ENCODE results near the gene NPHP3.

Gene NPHP3

GRCh38 chr3:132682201-132682600 lies 40.0 kb downstream of the NPHP3 start:
- no peak for DNase-seq

- DNase-seq = no peak
These were observed 40.8 kb downstream of the NPHP3 start for GRCh38 chr3:132681421-132681820.

GRCh38 chr3:132679911-132680310 lies 42.3 kb downstream of the NPHP3 start:
- DNase-seq = no peak

DNA sequence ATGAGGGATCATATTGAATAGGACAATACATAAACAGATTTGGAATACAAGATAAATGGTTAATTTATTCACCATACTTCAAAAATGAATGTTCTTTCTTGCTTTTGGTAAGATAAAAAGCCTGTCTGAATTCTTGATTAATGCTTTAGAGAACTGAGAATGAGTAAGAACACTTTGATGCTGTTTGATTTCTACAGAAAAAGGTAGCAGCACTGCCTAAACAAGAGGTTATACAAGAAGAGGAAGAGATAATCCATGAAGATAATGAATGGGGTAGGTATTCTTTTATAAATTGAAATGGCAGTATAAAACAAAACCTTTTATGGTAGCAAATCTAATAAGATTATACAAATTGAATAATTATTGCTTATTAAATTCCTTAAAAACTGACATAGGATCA lies 46.8 kb downstream of the NPHP3 start:
- no peak for DNase-seq

GRCh38 chr3:132669256-132669777 lies 52.9 kb downstream of the NPHP3 start:
- DNase-seq = no peak

GRCh38 chr3:132665230-132665745 lies 56.9 kb downstream of the NPHP3 start:
- no peak for DNase-seq

DNA sequence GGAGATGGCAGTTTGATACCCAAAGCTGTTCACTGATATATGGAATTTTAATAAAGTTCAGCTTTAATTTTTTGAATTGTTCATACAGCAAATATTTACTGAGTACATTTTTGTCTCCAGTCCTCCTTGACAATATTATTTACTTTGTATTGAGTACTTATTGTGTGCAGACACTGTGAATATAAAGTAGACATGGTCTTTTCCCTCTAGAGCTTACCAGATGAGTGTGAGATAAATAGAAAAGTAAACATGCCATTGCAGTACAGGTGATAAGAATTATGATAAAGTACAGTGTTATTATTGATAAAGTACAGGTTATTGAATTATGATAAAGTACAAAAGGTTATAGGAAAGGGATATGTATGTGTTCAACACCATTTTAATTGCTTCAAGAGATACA lies 60.0 kb downstream of the NPHP3 start:
- no peak for DNase-seq

- DNase-seq = no peak
These were observed 61.1 kb downstream of the NPHP3 start for GRCh38 chr3:132661101-132661500.

- no peak for DNase-seq
These were observed 61.5 kb downstream of the NPHP3 start for GRCh38 chr3:132660811-132661070.

DNA sequence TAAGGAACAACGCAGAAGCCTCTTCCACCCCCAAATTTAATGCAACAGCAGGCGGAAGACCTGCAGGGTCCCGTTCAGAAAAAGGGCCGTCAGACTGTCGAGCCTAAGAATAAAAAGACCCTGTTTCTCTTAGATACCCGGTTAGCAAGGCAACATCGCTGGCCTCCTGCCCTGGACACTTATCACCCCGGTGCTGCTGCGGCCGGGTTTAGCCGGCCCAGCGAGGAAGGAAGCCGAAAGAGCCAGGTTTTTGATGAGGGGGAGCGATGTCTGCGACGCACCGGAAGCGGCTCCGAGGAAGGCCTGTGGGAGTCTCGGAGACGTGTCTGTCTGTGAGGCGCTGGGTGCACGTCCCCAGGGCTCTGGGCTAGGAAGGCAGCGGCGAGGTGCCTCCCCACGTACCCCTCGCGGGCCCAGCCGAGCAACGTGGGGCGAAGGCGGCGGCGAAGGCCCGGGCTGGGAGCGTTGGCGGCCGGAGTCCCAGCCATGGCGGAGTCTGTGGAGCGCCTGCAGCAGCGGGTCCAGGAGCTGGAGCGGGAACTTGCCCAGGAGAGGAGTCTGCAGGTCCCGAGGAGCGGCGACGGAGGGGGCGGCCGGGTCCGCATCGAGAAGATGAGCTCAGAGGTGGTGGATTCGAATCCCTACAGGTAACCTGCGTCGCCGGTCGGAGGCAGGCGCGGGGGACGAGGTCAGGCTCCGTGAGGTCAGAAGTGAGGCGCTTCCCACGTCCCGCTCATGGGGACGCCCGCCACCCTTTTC lies 62.0 kb downstream of the NPHP3 start, which contains the start of gene UBA5:
Gene UBA5, plus strand, starts transcription at position 278 of the 759 bp plus-strand sequence. Its CDS starts 209 bp downstream, at position 487.
- DNase-seq = peak; percentile 77

DNA sequence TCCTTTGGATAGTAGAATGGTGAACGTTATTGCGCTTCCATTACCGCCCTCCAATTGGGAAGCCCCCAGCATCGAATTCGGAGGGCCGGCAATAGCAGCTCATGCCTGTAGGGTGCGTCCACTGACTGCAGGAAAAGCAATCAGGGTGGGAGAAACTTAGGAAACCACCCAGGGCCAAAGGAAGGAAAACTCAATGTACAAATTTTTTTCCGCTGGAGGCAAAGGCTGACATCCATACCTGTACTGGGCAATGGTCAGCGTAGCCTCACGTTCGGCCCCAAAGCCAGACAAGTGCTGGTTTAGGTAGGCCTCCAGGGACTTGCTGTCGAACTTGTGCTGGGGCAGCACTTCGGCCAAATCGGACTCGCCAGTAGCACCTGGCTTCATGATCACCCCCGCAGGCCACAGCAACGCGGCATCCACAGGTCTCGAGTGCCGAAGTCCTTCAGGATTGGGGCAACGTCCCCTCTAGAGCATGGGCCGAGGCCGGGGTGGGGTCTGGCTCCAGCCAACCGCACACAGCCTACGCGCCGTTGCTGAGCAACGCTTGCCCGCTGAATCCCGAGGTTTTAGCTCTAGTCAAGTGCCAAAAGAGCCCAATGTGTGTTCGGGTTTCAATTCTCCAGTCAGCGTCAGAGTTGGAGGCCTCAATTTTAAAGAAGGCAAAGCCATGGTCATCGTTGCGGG lies 62.7 kb downstream of the NPHP3 start, which contains the start of gene ACAD11:
Gene ACAD11, minus strand, starts transcription at position 445 of the 687 bp plus-strand sequence. Its CDS starts 58 bp downstream, at position 387.
- peak; percentile 43 for DNase-seq

DNA sequence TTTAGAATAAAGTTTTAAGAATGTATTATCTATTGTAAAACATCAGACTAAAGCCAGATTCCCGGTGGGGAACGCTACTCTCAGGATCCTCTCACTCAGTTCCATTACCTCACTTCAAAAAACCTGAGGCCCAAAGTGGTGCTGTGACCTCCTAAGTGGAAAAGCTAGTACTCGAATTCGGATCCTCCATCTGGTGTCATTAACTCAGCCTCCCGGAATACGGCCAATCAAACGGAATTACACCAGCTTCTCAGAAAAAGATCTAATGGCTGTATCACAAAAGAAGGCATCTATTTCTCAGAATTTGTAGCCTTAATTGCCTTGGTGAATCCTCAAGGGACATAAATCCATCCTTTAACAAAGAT lies 63.2 kb downstream of the NPHP3 start:
- DNase-seq = no peak

- no peak for DNase-seq
These were observed 64.1 kb downstream of the NPHP3 start for GRCh38 chr3:132657869-132658747.

DNA sequence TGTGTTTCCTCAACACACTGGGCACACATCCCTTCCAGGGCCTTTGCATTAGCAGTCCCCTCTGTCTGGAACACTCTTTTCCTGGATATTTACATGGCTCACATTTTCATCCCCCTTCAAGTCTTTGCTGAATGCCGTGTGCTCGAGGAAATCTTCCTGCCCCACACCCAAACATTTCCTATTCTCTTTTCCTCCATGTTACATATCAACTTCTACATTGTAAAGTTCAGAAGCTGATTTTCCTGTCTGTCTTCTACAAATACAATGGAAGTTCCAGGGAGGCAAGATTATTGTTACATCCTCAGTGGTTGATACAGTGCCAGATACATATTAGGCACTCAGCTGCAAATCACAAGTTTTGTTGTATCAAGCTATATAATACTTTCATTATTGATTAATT lies 66.7 kb downstream of the NPHP3 start:
- no peak for DNase-seq

GRCh38 chr3:132654721-132655120 lies 67.5 kb downstream of the NPHP3 start:
- no peak for DNase-seq

DNA sequence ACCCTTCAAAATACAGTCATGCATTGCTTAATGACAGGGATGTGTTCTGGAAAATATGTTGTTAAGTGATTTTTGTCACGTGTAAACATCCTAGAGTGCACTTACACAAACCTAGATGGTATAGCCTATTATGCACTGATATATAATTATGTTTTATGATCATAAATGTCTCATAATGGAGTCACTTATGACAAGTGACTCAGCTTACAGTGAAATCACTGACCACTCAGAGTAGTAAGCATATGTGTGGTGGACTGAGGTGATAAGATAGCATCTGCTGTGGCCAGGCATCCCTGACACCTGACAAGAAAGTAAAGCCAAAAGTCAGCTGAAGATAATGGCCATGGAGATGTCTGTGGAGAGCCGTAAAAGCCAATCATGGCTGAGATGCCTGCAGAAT lies 68.0 kb downstream of the NPHP3 start:
- DNase-seq = no peak

- no peak for DNase-seq
These were observed 69.5 kb downstream of the NPHP3 start for GRCh38 chr3:132652640-132653270.

- DNase-seq = no peak
These were observed 72.1 kb downstream of the NPHP3 start for GRCh38 chr3:132650153-132650552.

GRCh38 chr3:132645058-132645457 lies 77.2 kb downstream of the NPHP3 start:
- no peak for DNase-seq

DNA sequence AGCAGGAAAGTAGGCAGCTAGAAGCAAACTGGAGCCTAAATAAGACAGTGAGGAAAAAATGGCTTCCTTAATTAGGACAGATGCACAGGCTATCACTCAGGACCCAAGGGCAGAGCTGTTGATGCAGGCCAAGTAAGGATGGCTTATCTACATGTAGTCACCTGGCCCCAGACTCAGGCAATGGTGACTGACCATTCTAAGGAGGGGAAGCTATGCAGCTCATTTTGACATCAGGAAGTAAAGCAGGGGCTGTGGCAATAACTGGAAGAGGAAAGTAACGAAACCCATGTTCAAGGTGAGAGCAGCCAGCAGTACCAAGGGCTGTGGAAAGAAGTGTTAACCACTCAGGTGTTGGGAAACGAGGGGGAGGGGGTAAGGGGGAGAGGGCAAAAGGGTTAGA lies 78.8 kb downstream of the NPHP3 start:
- no peak for DNase-seq

DNA sequence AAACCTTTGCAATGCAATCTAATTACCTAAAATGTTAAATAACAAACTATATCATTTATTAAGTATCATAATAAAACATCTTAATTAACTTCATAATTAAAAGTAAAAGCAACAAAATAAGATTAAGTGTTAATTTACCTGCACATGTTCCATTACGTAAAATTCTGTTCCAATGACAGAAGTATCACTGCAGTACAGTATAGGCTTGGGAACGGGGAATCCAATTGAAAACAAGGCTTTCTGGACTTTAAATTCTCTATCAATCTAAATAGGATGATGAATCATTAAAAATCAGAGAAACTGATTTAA lies 79.7 kb downstream of the NPHP3 start:
- no peak for DNase-seq

- no peak for DNase-seq
These were observed 80.2 kb downstream of the NPHP3 start for GRCh38 chr3:132641837-132642538.

Data from stimulated activated CD4-positive, alpha-beta T cell treated with anti-CD3 and anti-CD28 coated beads, Interleukin-1b, Interleukin-23, amount 100 ng/mL, for 48 hours (primary cell).